ENCODE measurements around the gene CREG2. TPM values are rescaled to one million over a fixed set of nuclear protein-coding genes. Genes with fewer than 3 reads are reported as not detected.

Gene CREG2
- total RNA-seq, 4 donors from 2014 or later, result 0.38 to 2.5 (median 1.3) TPM

DNA sequence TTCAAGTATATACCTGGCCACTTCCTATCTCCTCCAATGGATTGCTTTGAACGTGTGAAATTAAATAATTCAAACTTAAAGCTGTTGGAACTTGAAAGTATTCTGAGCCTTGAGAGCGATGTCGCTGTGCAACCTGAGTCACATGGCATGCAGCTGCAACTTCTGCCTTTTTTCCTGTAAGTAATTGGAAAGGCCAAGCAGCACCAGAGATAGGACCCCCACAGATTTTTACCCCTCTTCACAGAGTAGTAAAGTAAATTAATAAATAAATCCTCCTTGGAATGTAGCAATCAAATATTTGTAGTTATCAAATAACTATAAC lies 75.6 kb downstream of the CREG2 start:
- DNase-seq, result no peak
- TF ChIP-seq, protein P1, sequence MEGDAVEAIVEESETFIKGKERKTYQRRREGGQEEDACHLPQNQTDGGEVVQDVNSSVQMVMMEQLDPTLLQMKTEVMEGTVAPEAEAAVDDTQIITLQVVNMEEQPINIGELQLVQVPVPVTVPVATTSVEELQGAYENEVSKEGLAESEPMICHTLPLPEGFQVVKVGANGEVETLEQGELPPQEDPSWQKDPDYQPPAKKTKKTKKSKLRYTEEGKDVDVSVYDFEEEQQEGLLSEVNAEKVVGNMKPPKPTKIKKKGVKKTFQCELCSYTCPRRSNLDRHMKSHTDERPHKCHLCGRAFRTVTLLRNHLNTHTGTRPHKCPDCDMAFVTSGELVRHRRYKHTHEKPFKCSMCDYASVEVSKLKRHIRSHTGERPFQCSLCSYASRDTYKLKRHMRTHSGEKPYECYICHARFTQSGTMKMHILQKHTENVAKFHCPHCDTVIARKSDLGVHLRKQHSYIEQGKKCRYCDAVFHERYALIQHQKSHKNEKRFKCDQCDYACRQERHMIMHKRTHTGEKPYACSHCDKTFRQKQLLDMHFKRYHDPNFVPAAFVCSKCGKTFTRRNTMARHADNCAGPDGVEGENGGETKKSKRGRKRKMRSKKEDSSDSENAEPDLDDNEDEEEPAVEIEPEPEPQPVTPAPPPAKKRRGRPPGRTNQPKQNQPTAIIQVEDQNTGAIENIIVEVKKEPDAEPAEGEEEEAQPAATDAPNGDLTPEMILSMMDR (IDR thresholded peaks at IDR 0.05), result no peak
- TF ChIP-seq POLR2A (IDR thresholded peaks at IDR 0.05), result no peak
- no peak overlapping the region for H3K4me3 ChIP-seq
- no peaks in the 10 kb centered on the region for H3K27me3 ChIP-seq
- whole genome bisulfite sequencing, 2 donors, result 32 to 59% methylated on average over 3 of the region's 3 CpGs
- intact Hi-C loops (cut with DNase I), result no loop called here
- H3K36me3 ChIP-seq, result no peaks in the 10 kb centered on the region
- peak overlapping the region in 2 of 4 donors; percentile 14 to 93 for H3K27ac ChIP-seq
- no peaks in the 10 kb centered on the region for H3K9me3 ChIP-seq
- peaks cover 16 to 39% (median 20%) of the 10 kb centered on the region in 3 donors for H3K4me1 ChIP-seq

DNA sequence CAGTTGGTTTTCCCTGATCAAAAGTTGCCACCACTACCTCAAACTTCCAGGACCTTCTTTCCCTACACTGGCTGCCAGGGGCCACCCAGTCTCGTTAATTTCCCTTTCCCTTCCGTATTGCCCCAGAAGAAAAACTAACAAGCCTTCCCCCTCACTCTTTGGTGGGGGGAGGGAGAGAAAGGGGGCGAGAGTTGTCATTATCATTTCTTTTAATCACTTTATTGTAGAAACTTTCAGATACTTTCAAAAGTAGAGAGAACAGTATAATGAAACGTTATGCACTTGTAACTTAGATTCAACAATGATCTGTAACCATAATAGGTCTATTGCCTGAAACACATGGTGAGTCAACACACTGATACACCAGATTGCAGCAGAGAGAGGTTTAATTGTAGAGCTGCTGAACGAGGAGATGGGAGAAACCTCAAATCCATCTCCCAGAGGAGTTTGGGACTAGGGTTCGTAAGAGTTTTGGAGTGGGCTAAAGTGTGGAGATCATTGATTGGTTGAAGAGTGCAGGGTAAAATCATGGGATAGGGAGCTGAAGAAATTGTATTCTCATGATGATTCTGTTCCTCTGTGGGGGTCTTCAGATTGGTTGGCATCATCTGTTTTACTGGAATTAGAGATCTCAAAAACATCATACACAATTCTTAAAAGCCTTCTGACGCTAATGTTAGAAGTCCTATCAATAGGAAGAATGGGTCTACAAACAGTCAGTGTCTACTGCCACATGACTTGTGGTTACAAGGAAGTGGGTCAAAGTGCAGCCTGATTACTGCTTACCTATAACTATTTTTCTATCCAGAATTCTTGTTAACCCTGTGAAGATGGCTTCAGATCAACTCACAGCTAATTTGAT lies 76.2 kb downstream of the CREG2 start:
- no peak for DNase-seq
- no peak for TF ChIP-seq POLR2A (IDR thresholded peaks at IDR 0.05)
- TF ChIP-seq, protein P1 (IDR thresholded peaks at IDR 0.05), result no peak
- 69 to 70% methylated on average over 7 of the region's 7 CpGs for WGBS, 2 donors
- H3K9me3 ChIP-seq, result no peaks in the 10 kb centered on the region
- no peak overlapping the region for H3K4me3 ChIP-seq
- peaks cover 21 to 45% (median 21%) of the 10 kb centered on the region in 3 donors for H3K4me1 ChIP-seq
- H3K36me3 ChIP-seq, result no peaks in the 10 kb centered on the region
- no peaks in the 10 kb centered on the region for H3K27me3 ChIP-seq
- intact Hi-C loops (cut with DNase I), result no loop called here
- peak overlapping the region; percentile 14 to 97 (median 74) for H3K27ac ChIP-seq

DNA sequence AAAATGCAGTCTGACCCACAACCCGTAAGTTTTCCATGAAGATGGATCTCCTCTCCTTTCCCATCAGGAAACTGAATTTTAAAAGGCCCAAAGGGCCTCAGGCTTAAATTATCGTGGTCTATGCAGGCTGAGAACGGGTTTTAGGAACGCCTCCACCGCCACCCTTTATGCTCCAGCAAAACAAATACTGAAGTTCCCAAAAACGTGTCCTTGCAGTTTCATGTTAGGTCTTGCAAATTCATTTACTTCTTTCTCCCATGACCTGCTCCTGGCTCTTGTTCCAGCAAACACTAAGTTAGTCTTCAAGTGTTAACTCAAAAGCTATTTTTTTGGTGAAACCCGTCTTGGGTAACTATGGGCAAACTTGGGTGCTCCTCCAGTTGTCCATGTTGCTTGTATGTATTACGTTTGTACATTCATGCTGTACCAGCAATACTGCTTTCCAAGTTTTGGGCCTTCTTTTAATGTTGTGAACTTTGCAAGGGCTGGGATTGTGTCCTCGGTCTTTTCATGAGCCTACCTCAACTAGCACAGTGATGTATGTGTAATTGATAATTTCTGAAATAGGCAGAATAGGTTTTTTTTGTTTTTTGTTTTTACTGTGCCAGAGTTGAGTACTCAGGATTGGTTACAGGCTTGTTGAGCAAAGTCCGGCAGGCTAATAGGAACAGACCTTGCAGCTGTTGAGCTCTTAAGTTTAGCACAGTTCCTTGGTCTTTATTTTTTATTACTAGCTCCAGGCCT lies 77.0 kb downstream of the CREG2 start:
- 41 to 66% methylated on average over 10 of the region's 10 CpGs for WGBS, 2 donors
- TF ChIP-seq, protein P1 (IDR thresholded peaks at IDR 0.05), result no peak
- no peak for TF ChIP-seq POLR2A (IDR thresholded peaks at IDR 0.05)
- DNase-seq, result no peak
- no peaks in the 10 kb centered on the region for H3K36me3 ChIP-seq
- H3K27me3 ChIP-seq, result no peaks in the 10 kb centered on the region
- no peak overlapping the region for H3K4me3 ChIP-seq
- intact Hi-C loops (cut with DNase I), result no loop called here
- H3K27ac ChIP-seq, result peak overlapping the region; percentile 55 to 97 (median 94)
- no peaks in the 10 kb centered on the region for H3K9me3 ChIP-seq
- peaks cover 29 to 53% (median 29%) of the 10 kb centered on the region in 3 donors for H3K4me1 ChIP-seq

DNA sequence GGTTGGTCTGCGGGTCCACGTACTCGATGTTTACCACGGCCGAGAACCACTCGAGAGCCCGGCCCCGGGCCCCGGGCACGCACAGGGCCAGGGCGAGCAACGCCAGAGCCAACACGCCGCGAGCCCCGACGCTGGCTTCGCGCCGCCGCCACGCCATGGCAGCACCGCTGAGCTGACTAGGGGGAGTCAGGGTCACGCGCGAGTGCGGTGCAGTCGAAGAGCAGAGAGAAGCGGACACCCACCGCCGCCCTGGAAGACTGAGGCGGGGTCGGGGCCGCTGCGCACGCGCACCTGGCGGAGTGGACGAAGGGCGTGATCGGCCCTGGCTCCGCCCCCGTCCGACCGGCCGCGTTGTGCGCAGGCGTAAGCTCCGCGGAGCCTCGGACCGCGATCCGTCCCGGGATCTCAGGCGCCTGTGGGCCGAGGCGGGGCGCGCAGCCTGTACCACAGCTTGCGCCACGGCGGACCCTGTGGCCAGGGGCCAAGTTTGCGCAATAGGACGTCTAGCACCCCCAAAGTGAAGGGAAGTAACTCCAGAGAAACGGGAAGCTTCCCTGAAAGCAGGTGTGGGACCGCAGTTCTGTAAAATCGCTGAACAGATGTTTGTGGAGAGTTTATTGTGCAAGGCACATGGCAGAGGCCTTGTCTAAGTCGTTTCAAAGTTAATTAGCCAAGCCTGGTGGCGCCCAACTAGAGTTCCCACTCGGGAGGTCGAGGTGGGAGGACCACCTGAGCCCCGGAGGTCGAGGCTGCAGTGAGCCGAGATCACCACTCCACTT lies 78.7 kb downstream of the CREG2 start, which contains the start of gene RNF149:
TSS of gene RNF149 (minus strand) at position 270 of the 779 bp plus-strand sequence. CDS start at position 157, 113 bp downstream.
- DNase-seq, result peak; percentile 52
- no peaks in the 10 kb centered on the region for H3K36me3 ChIP-seq
- WGBS, 2 donors, result 11 to 15% methylated on average over 8 to 9 of the region's 76 CpGs
- peaks cover 30 to 69% (median 45%) of the 10 kb centered on the region in 3 donors for H3K4me1 ChIP-seq
- H3K4me3 ChIP-seq, result peak within 1 kb of the TSS; percentile 73 to 94 (median 82)
- H3K27me3 ChIP-seq, result no peaks in the 10 kb centered on the region
- no peaks in the 10 kb centered on the region for H3K9me3 ChIP-seq
- H3K27ac ChIP-seq, result peak within 1 kb of the TSS; percentile 93 to 99 (median 96)
- peak in 3 of 4 donors; percentile 91 to 100 (median 95) for TF ChIP-seq POLR2A (IDR thresholded peaks at IDR 0.05)
- TF ChIP-seq, protein P1 (IDR thresholded peaks at IDR 0.05), result peak in 4 of 6 experiments; percentile 30 to 36 (median 34)
- intact Hi-C loops (cut with DNase I), result loop anchor here (10.0 kb wide), 1 partner anchor 54 kb away; the partner anchor contains the start of gene CNOT11

All from esophagus squamous epithelium (tissue), 5 donors.